GM12878 (cell line): ENCODE measurements around the gene RAPGEF6. TPM values are rescaled to one million over a fixed set of nuclear protein-coding genes. Genes with fewer than 3 reads are reported as not detected.

Source experiments
- ATAC-seq: fragments of 200-7000 bp; cut with Tn5 transposase; 3 replicates; pipeline ENCODE4 v1.9.1; 2020; ENCODE audit warnings: mild to moderate bottlenecking, moderate library complexity
- BruUV-seq: library from RNA; stranded (reverse); fragments of 400-500 nt; replicated peaks from 2 replicates; lab custom pipeline; 2021; lab: Mats Ljungman, UMichigan
- CTCF ChIA-PET: fragments of 300-600 bp; sonication (Branson Sonifier 250); formaldehyde crosslinking; extraction: SDS; loops from one replicate; lab custom pipeline; 2021; ENCODE audit warnings: inconsistent platforms; lab: Yijun Ruan, JAX
- POLR2A ChIA-PET: fragments of 350-600 bp; formaldehyde crosslinking; extraction: SDS; loops from one replicate; lab custom pipeline; 2021; ENCODE audit warnings: inconsistent platforms; lab: Charles Lee
- RAD21 ChIA-PET: fragments of 300-600 bp; sonication (Branson Sonifier 250); formaldehyde crosslinking; loops from one replicate; lab custom pipeline; 2023; ENCODE audit warnings: antibody characterized with exemption; ENCODE audit not compliant: unreplicated experiment; lab: Charles Lee
- SMC1A ChIA-PET: fragments of 300-600 bp; sonication (Branson Sonifier 250); formaldehyde crosslinking; loops from one replicate; lab custom pipeline; 2023; ENCODE audit not compliant: unreplicated experiment, uncharacterized antibody; lab: Charles Lee
- DNase-seq: peaks from one replicate; pipeline ENCODE4 v3.0.0-alpha.2; 2011; ENCODE audit warnings: low read depth, low spot score
- FAIRE-seq: peaks from 3 replicates; lab custom pipeline; 2011; peaks lifted over from hg19 to GRCh38; lab: Jason Lieb, UNC
- H2AFZ ChIP-seq: 2 replicates; pipeline ENCODE4 v1.6.0; 2011; ENCODE audit warnings: low read depth, low read length, control low read depth; ENCODE audit not compliant: control insufficient read depth
- H3K27ac ChIP-seq: 2 replicates; pipeline ENCODE4 v1.5.1; 2011; ENCODE audit warnings: control low read depth; ENCODE audit not compliant: control insufficient read depth, insufficient read depth
- H3K27me3 ChIP-seq, 2 experiments: replicated peaks in 1 of 2; 2 replicates each; pipeline versions ENCODE4 v1.6.0 to v1.6.1; 2011; ENCODE audit warnings: low read length in 1 of 2; ENCODE audit not compliant: control insufficient read depth in 2 of 2, insufficient read depth in 2 of 2
- H3K36me3 ChIP-seq, 2 experiments: 2 replicates each; pipeline ENCODE4 v1.5.1; 2011; ENCODE audit warnings: low read length in 1 of 2; ENCODE audit not compliant: control insufficient read depth in 2 of 2, insufficient read depth in 2 of 2
- H3K4me1 ChIP-seq: 2 replicates; pipeline ENCODE4 v1.6.1; 2011; ENCODE audit warnings: mild to moderate bottlenecking, low read length, moderate library complexity, mixed read lengths; ENCODE audit not compliant: control insufficient read depth, insufficient read depth
- H3K4me2 ChIP-seq: 2 replicates; pipeline ENCODE4 v1.6.0; 2011; ENCODE audit warnings: control low read depth; ENCODE audit not compliant: control insufficient read depth, insufficient read depth
- H3K4me3 ChIP-seq: fragments of 200-600 bp; sonication (generic); 2 replicates; pipeline ENCODE4 v1.5.1; 2016
- H3K79me2 ChIP-seq: 2 replicates; pipeline ENCODE4 v1.6.0; 2011; ENCODE audit warnings: low read length; ENCODE audit not compliant: control insufficient read depth, insufficient read depth
- H3K9ac ChIP-seq: 2 replicates; pipeline ENCODE4 v1.8.0; 2011; ENCODE audit warnings: low read length, control low read depth, mixed read lengths; ENCODE audit not compliant: control insufficient read depth, insufficient read depth
- H3K9me3 ChIP-seq: replicated peaks from 3 replicates; pipeline ENCODE4 v1.5.1; 2011; ENCODE audit warnings: mild to moderate bottlenecking, low read length; ENCODE audit not compliant: control insufficient read depth, insufficient read depth
- H4K20me1 ChIP-seq: 2 replicates; pipeline ENCODE4 v1.6.0; 2011; ENCODE audit not compliant: control insufficient read depth, insufficient read depth
- ATF2 ChIP-seq: IDR thresholded peaks from 2 replicates; pipeline ENCODE4 v1.6.1; 2012; ENCODE audit warnings: low read length, inconsistent platforms
- ATF3 ChIP-seq: IDR thresholded peaks from 2 replicates; pipeline ENCODE4 v1.6.1; 2011; ENCODE audit warnings: low read depth, mild to moderate bottlenecking, low read length, moderate library complexity, borderline replicate concordance; ENCODE audit errors: extremely low read depth
- BACH1 ChIP-seq: fragments of 450-650 bp; IDR thresholded peaks from 2 replicates; pipeline ENCODE4 v1.6.1; 2017; ENCODE audit warnings: mild to moderate bottlenecking, borderline replicate concordance
- HDAC2 ChIP-seq: fragments of 200-600 bp; sonication (generic); IDR thresholded peaks from 2 replicates; pipeline ENCODE4 v1.6.1; 2017
- IRF5 ChIP-seq: fragments of 450-650 bp; IDR thresholded peaks from 2 replicates; pipeline ENCODE4 v1.6.1; 2017; ENCODE audit warnings: borderline replicate concordance
- NBN ChIP-seq: fragments of 450-650 bp; IDR thresholded peaks from 2 replicates; pipeline ENCODE4 v1.6.1; 2016
- RCOR1 ChIP-seq: conservative IDR thresholded peaks from 2 replicates; pipeline ENCODE4 v1.6.1; 2012; ENCODE audit warnings: low read depth, low read length, improper control_type of control experiment
- RFX5 ChIP-seq: IDR thresholded peaks from 2 replicates; pipeline ENCODE4 v1.6.1; 2011; ENCODE audit warnings: low read depth, low read length, improper control_type of control experiment
- SMAD1 ChIP-seq: fragments of 450-650 bp; IDR thresholded peaks from 2 replicates; pipeline ENCODE4 v1.6.1; 2018; ENCODE audit warnings: mild to moderate bottlenecking, low read depth; ENCODE audit not compliant: partially characterized antibody
- SUPT20H ChIP-seq: IDR thresholded peaks from 2 replicates; pipeline ENCODE4 v1.6.1; 2011; ENCODE audit warnings: low read depth, mild to moderate bottlenecking, low read length, moderate library complexity, borderline replicate concordance; ENCODE audit not compliant: control insufficient read depth
- TARDBP ChIP-seq: IDR thresholded peaks from 2 replicates; pipeline ENCODE4 v1.6.1; 2016; ENCODE audit warnings: borderline replicate concordance
- WGBS: methylation state at CpG from one replicate; pipeline ENCODE4 v1.1.6; 2016; ENCODE audit warnings: low lambda C conversion rate; ENCODE audit not compliant: insufficient replicate concordance, insufficient coverage; ENCODE audit errors: missing lambda C conversion rate; 5-methylcytosine and 5-hydroxymethylcytosine counted together
- in situ Hi-C: fragments of 300-500 bp; cut with MboI; formaldehyde crosslinking; loops from 9 replicates; pipeline ENCODE4 v1.14.3; 2018; ENCODE audit warnings: mixed read lengths
- intact Hi-C: fragments of 100-400 bp; cut with micrococcal nuclease; formaldehyde crosslinking; loops from one replicate; pipeline ENCODE4 v1.14.2; 2022; ENCODE audit not compliant: unreplicated experiment
- polyA plus RNA-seq, 11 experiments: library from polyadenylated mRNA; depleted of rRNA in 4 of 11; unstranded in 6 of 11; stranded (reverse) in 5 of 11; fragments of >200 nt; fragmentation: Nextera tagmentation in 4 of 11; fragmentation: Illumina TruSeq in 1 of 11; extraction: Ambion mirVana in 4 of 11; extraction: Trizol in 1 of 11; gene quantifications; 1 replicate in 1 of 11; 2 replicates in 10 of 11; pipeline versions ENCODE4 v1.2.1 to v1.2.3, GENCODE V29; 2011 to 2016; ENCODE audit warnings: inconsistent platforms in 2 of 11, missing spikeins in 2 of 11, low read depth in 1 of 11
- total RNA-seq, 4 experiments: library from RNA; depleted of rRNA in 3 of 4; stranded (reverse); fragments of >200 nt in 3 of 4; fragmentation: Illumina TruSeq in 1 of 4; extraction: Trizol in 1 of 4; gene quantifications; 2 replicates each; pipeline versions ENCODE4 v1.2.1 to v1.2.3, GENCODE V29; 2013 to 2021
- TF ChIP-seq, protein P1 (sequence below): fragments of 450-650 bp; formaldehyde crosslinking; IDR thresholded peaks from 2 replicates; pipeline ENCODE4 v1.4.0; 2022; ENCODE audit warnings: mild to moderate bottlenecking, moderate library complexity
- TF ChIP-seq, protein P2 (sequence below): fragments of 450-650 bp; conservative IDR thresholded peaks from 2 replicates; pipeline ENCODE4 v1.6.1; 2017; ENCODE audit warnings: mild to moderate bottlenecking, moderate library complexity

Gene RAPGEF6
- total and polyA plus RNA-seq, 10 of the 15 experiments (the other 5 are each of a cell fraction or from before 2014, with no cell fraction given): 2.9 to 24.0 (median 14.2) TPM

- TF ChIP-seq SMAD1 (no peak), BACH1 (no peak), ATF2 (no peak), TARDBP (no peak)
Measured at GRCh38 chr5:131661933-131662332, 26.9 kb upstream of the RAPGEF6 start (continued).

GRCh38 chr5:131659841-131660240 lies 24.8 kb upstream of the RAPGEF6 start:
- CTCF ChIA-PET: interaction anchor here (1.0 kb wide), 1 partner anchor 13 kb away, joined by 4 read pairs; no protein-coding TSS in a partner anchor
- in situ Hi-C loops: no loop called here
- FAIRE-seq (no peak), ATAC-seq (no peak), DNase-seq (no peak)
- Histone ChIP-seq H3K27ac (no peak overlapping the region), H3K27me3 (no peaks in the 10 kb centered on the region), H3K79me2 (no peaks in the 10 kb centered on the region), H3K4me1 (no peaks in the 10 kb centered on the region), H3K36me3 (peaks cover 5 to 12% of the 10 kb centered on the region in 2 experiments), H3K4me2 (no peak overlapping the region), H3K4me3 (no peak overlapping the region), H3K9ac (no peak overlapping the region), H4K20me1 (no peaks in the 10 kb centered on the region), H2AFZ (no peak overlapping the region), H3K9me3 (no peaks in the 10 kb centered on the region; the same call in 1 of the 3 replicates)
- over 99% methylated on average over 9 of the region's 9 CpGs for WGBS
- SMC1A ChIA-PET: no interaction called here
- intact Hi-C loops: no loop called here
- POLR2A ChIA-PET: no interaction called here
- no TSS peak for BruUV-seq
- TF ChIP-seq, protein P1, sequence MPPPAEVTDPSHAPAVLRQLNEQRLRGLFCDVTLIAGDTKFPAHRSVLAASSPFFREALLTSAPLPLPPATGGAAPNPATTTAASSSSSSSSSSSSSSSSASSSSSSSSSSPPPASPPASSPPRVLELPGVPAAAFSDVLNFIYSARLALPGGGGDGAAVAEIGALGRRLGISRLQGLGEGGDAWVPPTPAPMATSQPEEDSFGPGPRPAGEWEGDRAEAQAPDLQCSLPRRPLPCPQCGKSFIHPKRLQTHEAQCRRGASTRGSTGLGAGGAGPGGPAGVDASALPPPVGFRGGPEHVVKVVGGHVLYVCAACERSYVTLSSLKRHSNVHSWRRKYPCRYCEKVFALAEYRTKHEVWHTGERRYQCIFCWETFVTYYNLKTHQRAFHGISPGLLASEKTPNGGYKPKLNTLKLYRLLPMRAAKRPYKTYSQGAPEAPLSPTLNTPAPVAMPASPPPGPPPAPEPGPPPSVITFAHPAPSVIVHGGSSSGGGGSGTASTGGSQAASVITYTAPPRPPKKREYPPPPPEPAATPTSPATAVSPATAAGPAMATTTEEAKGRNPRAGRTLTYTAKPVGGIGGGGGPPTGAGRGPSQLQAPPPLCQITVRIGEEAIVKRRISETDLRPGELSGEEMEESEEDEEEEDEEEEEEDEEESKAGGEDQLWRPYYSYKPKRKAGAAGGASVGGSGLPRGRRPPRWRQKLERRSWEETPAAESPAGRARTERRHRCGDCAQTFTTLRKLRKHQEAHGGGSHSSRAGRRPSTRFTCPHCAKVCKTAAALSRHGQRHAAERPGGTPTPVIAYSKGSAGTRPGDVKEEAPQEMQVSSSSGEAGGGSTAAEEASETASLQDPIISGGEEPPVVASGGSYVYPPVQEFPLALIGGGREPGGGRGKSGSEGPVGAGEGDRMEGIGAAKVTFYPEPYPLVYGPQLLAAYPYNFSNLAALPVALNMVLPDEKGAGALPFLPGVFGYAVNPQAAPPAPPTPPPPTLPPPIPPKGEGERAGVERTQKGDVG: no peak
- TF ChIP-seq TARDBP: no peak
- TF ChIP-seq, protein P2, sequence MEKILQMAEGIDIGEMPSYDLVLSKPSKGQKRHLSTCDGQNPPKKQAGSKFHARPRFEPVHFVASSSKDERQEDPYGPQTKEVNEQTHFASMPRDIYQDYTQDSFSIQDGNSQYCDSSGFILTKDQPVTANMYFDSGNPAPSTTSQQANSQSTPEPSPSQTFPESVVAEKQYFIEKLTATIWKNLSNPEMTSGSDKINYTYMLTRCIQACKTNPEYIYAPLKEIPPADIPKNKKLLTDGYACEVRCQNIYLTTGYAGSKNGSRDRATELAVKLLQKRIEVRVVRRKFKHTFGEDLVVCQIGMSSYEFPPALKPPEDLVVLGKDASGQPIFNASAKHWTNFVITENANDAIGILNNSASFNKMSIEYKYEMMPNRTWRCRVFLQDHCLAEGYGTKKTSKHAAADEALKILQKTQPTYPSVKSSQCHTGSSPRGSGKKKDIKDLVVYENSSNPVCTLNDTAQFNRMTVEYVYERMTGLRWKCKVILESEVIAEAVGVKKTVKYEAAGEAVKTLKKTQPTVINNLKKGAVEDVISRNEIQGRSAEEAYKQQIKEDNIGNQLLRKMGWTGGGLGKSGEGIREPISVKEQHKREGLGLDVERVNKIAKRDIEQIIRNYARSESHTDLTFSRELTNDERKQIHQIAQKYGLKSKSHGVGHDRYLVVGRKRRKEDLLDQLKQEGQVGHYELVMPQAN: no peak
- no peak for TF ChIP-seq RFX5
- no peak for TF ChIP-seq HDAC2
- TF ChIP-seq ATF3: no peak
- no peak for TF ChIP-seq IRF5
- TF ChIP-seq NBN: no peak
- no peak for TF ChIP-seq RCOR1
- TF ChIP-seq SUPT20H: no peak
- RAD21 ChIA-PET: no interaction called here
